GM18951 (cell line): ENCODE data around the gene TPSG1.
"Not testable (repeated sequence)": the region's sequence is repeated elsewhere in the genome, so short reads cannot be mapped to it uniquely, and the experiment has no call there.

Source experiments
- POLR2A ChIP-seq: IDR thresholded peaks from 4 replicates; pipeline ENCODE4 v1.6.1; 2011; ENCODE audit warnings: mild to moderate bottlenecking; ENCODE audit not compliant: insufficient read length, insufficient read depth; ENCODE audit errors: extremely low read depth
- in situ Hi-C: fragments of 300-500 bp; cut with MboI; formaldehyde crosslinking; loops from one replicate; pipeline ENCODE4 v1.12.0; 2022; ENCODE audit warnings: low sequenced_read_pairs, mixed read lengths, inconsistent platforms; ENCODE audit not compliant: unreplicated experiment

TPSG1 gene

GRCh38 chr16:1245452-1246020 is 20.5 kb upstream of the TPSG1 start:
- TF ChIP-seq POLR2A, result no peak
- in situ Hi-C loops, result no loop called here

GRCh38 chr16:1244881-1245280 is 19.8 kb upstream of the TPSG1 start:
- no peak for TF ChIP-seq POLR2A
- in situ Hi-C loops, result no loop called here

- in situ Hi-C loops, result not testable (repeated sequence)
These were observed 19.1 kb upstream of the TPSG1 start for GRCh38 chr16:1243907-1244850.

GRCh38 chr16:1243363-1243762 is 18.3 kb upstream of the TPSG1 start:
- in situ Hi-C loops, result not testable (repeated sequence)

GRCh38 chr16:1241081-1241480 is 16.0 kb upstream of the TPSG1 start:
- in situ Hi-C loops, result not testable (repeated sequence)

- in situ Hi-C loops, result not testable (repeated sequence)
These were observed 15.4 kb upstream of the TPSG1 start, which contains the start of gene TPSAB1 for GRCh38 chr16:1240436-1240835. TPSAB1 (plus strand) TSS chr16:1240705; CDS start chr16:1240939, 234 bp downstream.

- in situ Hi-C loops, result not testable (repeated sequence)
These were observed 14.5 kb upstream of the TPSG1 start for GRCh38 chr16:1239575-1239974.

GRCh38 chr16:1238909-1239308 is 13.8 kb upstream of the TPSG1 start:
- in situ Hi-C loops, result not testable (repeated sequence)

- no peak for TF ChIP-seq POLR2A
These were observed 12.9 kb upstream of the TPSG1 start for GRCh38 chr16:1237990-1238389.

GRCh38 chr16:1236659-1237058 is 11.6 kb upstream of the TPSG1 start:
- in situ Hi-C loops, result not testable (repeated sequence)

More at GRCh38 chr16:1237990-1238389, 12.9 kb upstream of the TPSG1 start:
- in situ Hi-C loops, result no loop called here

GRCh38 chr16:1232049-1232748 is 7.1 kb upstream of the TPSG1 start:
- in situ Hi-C loops, result not testable (repeated sequence)

- in situ Hi-C loops, result not testable (repeated sequence)
These were observed 6.2 kb upstream of the TPSG1 start for GRCh38 chr16:1231301-1231700.

GRCh38 chr16:1230471-1231212 is 5.6 kb upstream of the TPSG1 start:
- in situ Hi-C loops, result not testable (repeated sequence)

- in situ Hi-C loops, result not testable (repeated sequence)
These were observed 5.0 kb upstream of the TPSG1 start, which contains the start of gene TPSB2 for GRCh38 chr16:1230084-1230470. TPSB2 (minus strand) TSS chr16:1230184; CDS start chr16:1229951, 233 bp downstream.

- in situ Hi-C loops, result not testable (repeated sequence)
These were observed 4.4 kb upstream of the TPSG1 start for GRCh38 chr16:1229476-1229875.

GRCh38 chr16:1228227-1228626 is 3.2 kb upstream of the TPSG1 start:
- in situ Hi-C loops, result not testable (repeated sequence)

- in situ Hi-C loops, result not testable (repeated sequence)
These were observed 1.6 kb upstream of the TPSG1 start for GRCh38 chr16:1226692-1227091.

- in situ Hi-C loops, result not testable (repeated sequence)
These were observed 752 bp upstream of the TPSG1 start for GRCh38 chr16:1225728-1226311.
